GM18907 (cell line): ENCODE results near the gene XRCC6.
"Not testable (repeated sequence)": the region's sequence is repeated elsewhere in the genome, so short reads cannot be mapped to it uniquely, and the experiment has no call there.

Source experiments
- ATAC-seq: cut with Tn5 transposase; IDR thresholded peaks from one replicate; pipeline ENCODE4 v1.9.1; 2021; ENCODE audit warnings: mild to moderate bottlenecking, moderate library complexity; ENCODE audit not compliant: unreplicated experiment

The XRCC6 gene

DNA sequence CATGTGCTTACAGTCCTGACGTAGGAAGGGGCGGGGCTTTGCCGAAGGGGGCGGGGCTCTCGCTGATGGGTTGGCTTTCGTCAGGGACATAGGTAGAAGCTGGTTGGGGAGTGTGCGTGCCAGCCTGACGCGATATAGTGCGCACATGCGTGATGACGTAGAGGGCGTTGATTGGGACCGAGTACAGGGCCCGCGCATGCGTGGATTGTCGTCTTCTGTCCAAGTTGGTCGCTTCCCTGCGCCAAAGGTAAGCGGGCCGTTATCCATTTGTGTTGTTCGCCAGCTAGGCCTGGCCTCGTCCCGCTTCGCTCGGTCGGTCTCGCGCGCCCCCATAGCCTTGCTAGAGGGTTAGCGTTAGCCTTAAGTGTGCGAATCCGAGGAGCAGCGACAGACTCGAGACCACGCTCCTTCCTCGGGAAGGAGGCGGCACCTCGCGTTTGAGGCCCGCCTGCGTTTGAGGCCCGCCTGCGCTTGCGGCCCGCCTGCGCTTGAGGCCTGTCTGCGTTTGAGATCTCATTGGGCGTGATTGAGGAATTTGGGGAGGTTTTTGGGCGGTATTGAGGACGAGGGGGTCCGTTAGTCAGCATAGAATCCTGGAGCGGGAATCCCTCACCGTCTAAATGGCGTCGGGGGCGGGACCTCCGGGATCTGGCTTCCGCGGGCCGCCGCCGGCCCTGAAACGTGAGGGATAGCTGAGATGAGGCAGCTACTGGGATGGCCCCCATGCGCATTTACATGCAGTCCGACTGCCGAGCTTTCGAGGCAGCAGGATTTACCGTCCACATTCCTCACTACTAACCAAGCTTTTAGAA lies at the start of gene XRCC6:
TSS of gene XRCC6 (plus strand) at position 197 of the 812 bp plus-strand sequence. CDS start 710 bp downstream, outside the sequence.
- peak; percentile 82 for ATAC-seq

GRCh38 chr22:41571786-41572185 lies 49.3 kb upstream of the XRCC6 start:
- ATAC-seq = no peak

GRCh38 chr22:41572305-41572704 lies 48.8 kb upstream of the XRCC6 start:
- not testable (repeated sequence) for ATAC-seq

DNA sequence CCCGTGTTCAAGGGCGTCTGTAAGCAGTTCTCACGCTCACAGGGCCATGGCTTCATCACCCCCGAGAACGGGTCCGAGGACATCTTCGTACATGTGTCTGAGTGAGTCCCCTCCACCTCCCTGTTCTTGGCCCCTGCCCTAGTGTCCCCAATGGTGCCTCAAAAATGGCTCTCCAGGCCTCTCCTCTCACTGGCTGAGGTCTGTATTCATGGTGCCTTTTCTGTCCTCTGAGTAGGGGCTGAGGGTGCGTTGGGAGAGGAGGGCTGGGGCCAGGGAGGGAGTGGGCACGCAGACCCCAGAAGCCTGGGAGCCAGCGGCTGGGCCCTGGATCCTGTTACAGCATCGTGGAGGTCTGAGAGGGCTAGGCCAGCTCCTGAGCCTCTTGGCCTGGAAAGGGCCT lies 47.4 kb upstream of the XRCC6 start:
- ATAC-seq = no peak

DNA sequence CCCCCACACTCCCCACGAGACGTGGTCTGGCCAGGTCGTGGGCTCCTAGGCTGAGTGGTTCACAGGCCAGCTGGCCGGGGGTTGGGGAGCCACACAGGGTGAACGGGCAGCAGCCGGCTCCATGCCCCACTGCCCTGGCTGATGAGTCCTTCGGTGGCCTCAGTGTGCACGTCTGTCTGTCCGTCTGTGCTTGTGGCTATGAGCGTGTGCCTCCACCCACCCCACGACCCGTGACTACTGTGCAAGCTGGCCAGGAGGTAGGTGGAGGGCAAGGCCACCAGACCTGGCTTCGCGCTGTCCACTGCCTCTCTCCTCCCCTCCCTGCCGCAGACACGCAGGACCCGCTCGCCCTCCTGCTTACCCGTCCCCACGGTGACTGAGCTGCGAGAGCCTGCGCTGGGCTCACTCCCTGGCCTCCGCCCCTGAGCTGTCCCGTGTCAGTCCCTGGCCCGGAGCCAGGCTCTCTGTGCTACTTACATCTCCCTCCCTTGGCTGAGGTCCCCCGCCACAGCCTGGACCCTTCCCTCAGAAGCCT lies 46.2 kb upstream of the XRCC6 start:
- ATAC-seq = no peak

DNA sequence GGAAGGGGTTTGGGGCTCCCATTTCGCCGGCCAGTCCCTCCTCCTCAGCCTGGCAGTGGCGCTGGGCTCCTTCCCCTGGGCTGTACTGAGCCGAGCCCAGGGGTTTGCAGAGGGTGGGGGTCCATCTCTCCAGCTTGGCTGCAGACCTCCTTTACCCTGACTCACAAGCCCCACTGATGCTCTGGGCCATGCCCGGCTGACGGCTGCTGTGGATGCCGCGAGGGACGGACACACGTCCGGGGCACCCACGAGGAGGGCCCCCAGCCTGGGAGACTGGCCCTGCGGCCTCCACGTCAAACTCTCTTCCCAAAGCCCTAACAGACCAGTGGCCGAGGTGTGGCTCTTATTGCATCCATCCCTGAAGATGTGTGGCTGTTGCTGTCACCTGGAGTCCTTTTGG lies 45.6 kb upstream of the XRCC6 start:
- no peak for ATAC-seq

- ATAC-seq = no peak
These were observed 44.2 kb upstream of the XRCC6 start for GRCh38 chr22:41576877-41577276.

DNA sequence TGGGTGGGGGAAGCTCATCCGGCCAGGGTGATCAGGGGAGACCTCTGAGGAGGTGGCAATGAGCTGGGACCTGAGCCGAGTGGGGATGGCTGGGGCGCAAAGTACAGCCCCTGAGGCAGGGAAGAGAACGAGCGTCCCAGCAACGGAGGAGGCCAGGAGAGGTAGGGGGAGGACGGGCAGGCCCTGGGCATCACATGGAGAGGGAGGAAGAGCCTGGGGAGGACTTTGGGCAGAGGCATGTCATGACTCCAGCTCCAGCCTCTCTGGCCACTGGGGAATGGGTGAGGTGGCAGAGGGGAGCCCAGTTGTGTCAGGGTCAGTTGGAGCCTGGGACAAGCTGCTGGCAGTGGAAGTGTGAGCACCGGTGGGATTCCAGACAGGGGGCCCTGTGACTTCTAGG lies 43.0 kb upstream of the XRCC6 start:
- no peak for ATAC-seq

GRCh38 chr22:41578818-41579217 lies 42.3 kb upstream of the XRCC6 start:
- ATAC-seq = no peak

- ATAC-seq = no peak
These were observed 41.6 kb upstream of the XRCC6 start for GRCh38 chr22:41579297-41579996.

DNA sequence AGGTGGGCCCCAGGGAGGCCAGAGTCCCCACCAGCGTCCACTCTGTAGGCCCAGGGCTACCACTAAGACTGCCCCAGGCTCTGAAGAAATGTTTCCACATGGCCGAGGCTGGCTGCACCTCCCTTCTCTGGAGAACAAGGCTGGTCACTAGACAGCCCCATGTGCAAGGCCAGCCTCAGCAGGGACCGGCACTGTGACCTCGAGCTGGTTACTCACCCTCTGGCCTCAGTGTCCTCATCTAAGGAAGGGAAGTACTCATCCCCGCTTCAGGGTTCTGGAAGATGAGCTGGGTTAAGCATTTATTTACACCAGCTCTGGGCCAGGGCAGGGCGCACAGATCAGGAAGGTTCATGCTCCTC lies 41.1 kb upstream of the XRCC6 start:
- ATAC-seq = no peak

DNA sequence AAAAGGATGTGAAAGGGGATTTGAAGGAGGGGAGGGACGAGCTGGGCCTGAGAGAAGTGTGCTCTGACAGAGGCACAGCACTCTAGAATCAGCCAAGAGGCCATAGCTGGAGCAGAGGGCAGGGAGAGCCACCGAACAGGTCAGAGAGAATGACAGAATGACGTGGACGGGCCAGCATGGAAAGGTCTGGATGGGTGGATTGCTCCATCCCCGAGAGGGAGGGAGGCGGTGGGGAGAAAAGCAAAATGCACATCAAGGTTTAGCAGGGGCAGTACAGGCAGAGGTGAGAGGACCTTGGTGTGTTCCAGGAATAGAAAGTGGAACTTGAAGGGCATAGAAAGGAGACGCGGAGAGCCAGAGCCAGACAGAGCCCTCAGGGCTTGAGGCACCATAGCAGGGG lies 38.4 kb upstream of the XRCC6 start:
- no peak for ATAC-seq

DNA sequence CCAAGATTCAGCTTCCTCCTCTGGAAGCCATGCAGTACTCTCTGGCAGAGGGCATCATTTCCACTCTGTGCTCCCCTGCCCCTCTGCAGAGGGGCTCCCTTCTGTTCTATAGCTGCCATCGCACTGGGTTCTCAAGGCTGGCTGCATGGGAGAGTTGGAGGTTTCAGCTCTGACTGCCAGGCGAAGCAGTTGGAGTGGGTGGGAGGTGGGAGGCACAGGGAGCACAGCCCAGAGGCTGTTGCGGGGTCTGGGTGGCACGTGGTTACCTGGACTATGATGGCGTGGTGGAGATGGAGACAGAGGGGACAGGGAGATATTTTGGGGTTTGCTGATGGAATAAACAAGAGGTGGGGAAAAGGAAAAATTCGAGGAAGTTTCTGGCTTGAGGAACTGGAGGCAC lies 36.2 kb upstream of the XRCC6 start:
- no peak for ATAC-seq

DNA sequence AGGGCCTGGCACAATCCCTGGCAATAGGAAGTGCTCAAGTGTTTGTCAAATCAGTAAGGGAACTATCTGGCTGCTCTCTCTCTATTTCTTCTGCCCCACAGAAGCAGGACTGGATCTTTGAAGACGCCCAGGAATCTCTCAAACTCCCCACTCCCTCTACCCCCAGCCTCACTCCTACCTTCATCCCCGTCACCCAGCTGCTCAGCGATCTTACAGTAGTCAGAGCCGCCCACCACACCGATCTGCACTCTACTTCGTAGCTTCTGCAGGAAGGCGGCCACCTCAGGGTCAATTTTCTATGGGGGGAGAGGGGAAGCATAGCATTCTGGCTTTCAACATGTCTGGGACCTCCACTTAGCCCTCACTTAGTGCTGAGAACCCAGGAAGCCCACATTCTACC lies 35.2 kb upstream of the XRCC6 start:
- no peak for ATAC-seq

DNA sequence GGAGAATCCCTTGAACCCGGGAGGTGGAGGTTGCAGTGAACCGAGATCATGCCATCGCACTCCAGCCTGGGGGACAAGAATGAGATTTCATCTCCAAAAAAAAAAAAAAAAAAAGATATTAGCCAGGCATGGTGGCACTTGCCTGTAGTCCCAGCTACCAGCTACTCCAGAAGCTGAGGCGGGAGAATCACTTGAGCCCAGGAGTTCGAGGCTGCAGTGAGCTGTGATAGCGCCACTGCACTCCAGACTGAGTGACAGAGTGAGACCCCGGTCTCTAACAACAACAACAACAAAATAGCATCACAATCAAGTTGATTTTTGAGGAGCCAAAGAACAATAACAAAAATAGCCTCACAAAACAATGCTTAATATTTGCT lies 33.8 kb upstream of the XRCC6 start:
- no peak for ATAC-seq

DNA sequence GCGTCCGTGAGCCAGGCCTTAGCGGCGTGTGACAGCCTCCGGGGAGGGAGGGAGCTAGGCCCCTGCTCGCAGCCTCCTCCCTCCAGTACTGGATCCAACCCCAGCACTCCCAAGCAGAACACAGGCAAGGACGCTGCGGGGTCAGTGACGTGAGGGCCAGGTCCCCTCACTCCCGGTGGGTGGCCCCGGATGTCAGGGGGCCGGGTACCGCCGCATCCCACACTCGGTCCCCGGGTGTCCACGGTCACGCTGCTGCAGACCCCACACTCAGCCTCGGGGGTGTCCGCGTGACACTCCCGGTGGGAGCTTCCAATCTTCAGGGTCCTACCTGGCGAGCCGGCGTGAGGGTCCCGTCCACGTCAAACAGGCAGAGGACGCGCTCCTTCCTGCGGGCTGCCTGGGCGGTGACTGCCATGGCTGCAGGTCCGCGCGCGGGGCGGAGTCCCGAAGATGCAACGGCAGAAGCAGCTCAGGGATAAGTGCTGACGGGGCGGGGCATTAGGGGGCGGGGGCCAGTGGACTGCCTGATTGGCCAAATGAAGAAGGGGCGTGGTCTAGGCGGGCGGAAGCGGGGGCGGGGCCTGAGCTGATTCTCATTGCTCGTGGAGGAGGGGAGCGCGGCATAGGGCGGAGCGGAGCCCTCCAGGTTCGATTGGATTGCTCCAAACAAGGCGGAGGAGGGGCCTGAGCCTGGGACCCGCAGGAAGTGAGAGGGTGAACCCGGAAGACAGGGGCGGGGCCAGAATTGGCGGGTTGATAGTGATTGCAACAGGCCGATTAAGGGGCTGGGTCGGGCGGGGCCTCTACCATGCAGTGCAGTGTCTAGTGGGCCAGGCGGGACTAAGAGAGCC lies 31.5 kb upstream of the XRCC6 start, which contains the start of gene PMM1:
TSS of gene PMM1 (minus strand) at position 450 of the 851 bp plus-strand sequence. CDS start at position 415, 35 bp downstream.
- peak; percentile 88 for ATAC-seq

DNA sequence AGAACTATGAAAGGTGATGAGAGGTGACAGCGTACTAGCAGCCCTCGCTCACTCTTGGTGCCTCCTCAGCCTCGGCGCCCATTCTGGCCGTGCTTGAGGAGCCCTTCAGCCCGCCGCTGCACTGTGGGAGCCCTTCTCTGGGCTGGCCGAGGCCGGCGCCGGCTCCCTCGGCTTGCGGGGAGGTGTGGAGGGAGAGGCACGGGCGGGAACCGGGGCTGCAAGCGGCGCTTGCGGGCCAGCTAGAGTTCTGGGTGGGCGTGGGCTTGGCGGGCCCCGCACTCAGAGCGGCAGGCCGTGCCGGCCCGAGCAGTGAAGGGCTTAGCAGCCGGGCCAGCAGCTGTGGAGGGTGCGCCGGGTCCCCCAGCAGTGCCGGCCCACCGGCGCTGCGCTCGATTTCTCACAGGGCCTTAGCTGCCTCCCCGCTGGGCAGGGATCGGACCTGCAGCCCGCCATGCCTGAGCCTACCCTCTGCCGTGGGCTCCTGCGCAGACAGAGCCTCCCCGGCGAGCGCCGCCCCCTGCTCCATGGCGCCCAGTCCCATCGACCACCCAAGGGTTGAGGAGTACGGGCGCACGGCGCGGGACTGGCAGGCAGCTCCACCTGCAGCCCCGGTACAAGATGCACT lies 27.6 kb upstream of the XRCC6 start:
- not testable (repeated sequence) for ATAC-seq

DNA sequence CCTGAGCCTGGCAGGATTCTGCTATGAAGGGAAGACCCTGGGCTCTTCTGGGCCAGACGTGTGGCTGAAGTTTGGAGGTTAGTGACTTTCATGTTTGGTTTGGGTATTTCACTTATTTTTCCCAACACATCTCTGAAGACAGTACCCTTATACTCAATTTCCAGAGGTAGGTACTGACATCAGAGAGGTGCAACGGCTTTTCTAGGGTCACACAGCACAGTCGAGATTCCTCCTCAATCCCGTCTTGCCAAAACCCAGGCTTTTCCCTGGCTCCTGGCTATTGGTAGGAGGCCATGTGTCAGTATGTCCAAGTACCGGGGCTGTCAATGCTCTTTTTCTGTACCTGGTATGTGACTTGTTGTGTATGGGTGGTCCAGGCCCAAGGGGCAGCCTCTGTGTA lies 25.4 kb upstream of the XRCC6 start:
- ATAC-seq = no peak

- ATAC-seq = no peak
These were observed 24.1 kb upstream of the XRCC6 start for GRCh38 chr22:41596776-41597634.

DNA sequence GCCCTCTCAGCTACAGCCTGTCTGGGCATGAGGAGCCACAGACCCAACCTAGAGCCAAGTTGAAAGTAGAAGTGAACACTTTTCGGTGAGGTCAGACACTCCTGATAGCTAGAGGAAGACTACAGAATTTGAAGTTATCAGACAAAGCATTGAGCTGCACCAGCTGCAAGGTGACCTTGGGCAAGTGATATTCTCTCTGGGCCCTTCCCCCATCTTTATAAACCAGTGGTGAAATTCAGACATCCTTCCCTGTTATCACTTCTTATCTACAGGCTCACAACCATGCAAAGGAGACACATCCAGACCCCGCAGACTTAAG lies 23.5 kb upstream of the XRCC6 start:
- ATAC-seq = no peak
